SK-MEL-5 (cell line): Measurements from ENCODE around the gene TPRG1. TPM values are rescaled to one million over a fixed set of nuclear protein-coding genes. Genes with fewer than 3 reads are reported as not detected.

ENCODE experiments used
- DNase-seq: peaks from one replicate; pipeline ENCODE4 v3.0.0-alpha.2; 2016; ENCODE audit warnings: low read depth, low spot score
- in situ Hi-C: cut with HindIII; loops from 2 replicates; pipeline ENCODE4 v1.10.0; 2016; ENCODE audit warnings: low sequenced_read_pairs, high pct_unique_total_duplicates, low pct_unique_long_range_greater_than_20kb
- total RNA-seq: library from RNA; depleted of rRNA; stranded (reverse); fragments of >200 nt; shearing (Covaris generic); gene quantifications from 2 replicates; pipeline ENCODE4 v1.2.3, GENCODE V29; 2014

TPRG1 gene
- total RNA-seq, 1 experiment from 2014 or later: 0.45 TPM

DNA sequence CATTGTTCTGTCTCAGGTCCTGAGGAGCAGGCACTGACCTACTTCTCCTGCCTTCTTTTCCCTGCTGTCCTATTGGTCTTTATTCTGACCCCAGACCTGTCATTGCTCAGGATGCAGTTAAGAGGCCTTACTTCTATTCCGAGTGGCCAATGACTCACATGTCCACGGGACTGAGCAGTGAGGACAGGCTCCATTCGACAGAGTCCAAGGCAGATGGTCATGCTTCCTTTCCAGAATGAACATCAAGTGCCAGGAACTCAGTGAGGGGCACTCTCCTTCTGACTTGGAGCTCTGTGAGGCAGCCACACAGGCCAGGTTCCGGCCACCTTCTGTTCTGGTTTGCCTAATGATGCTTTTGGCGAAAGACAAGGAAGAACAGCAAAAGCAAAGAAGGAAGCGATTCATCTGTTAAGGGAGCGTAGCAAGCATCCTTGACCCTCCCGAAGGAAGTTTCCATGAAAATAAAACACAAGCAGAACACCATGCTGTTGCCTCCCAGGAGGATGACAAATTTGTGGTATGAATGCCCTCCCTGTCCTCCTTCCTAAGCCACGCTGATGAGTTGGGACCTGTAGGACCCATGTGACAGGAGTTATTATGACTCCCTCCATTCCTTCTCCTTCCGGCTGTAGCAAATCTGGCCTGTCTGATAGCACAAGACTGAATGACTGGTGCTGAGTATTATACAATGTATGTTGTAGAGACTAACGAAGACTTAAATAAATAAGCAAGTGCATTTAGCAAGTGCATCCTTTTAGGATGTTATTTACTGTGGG, 14.4 kb upstream of the TPRG1 start:
- DNase-seq: peak; percentile 15
- in situ Hi-C loops: no loop called here

GRCh38 chr3:189158034-189158433, 13.7 kb upstream of the TPRG1 start:
- in situ Hi-C loops: no loop called here
- no peak for DNase-seq

GRCh38 chr3:189160519-189161309, 11.1 kb upstream of the TPRG1 start:
- no peak for DNase-seq
- in situ Hi-C loops: no loop called here

- DNase-seq: no peak
- in situ Hi-C loops: no loop called here
These were observed 6.6 kb upstream of the TPRG1 start for GRCh38 chr3:189165092-189165612.

- no peak for DNase-seq
- in situ Hi-C loops: no loop called here
These were observed 5.5 kb upstream of the TPRG1 start for GRCh38 chr3:189166321-189166720.

- in situ Hi-C loops: no loop called here
- DNase-seq: no peak
These were observed 4.6 kb upstream of the TPRG1 start for GRCh38 chr3:189167027-189167766.

DNA sequence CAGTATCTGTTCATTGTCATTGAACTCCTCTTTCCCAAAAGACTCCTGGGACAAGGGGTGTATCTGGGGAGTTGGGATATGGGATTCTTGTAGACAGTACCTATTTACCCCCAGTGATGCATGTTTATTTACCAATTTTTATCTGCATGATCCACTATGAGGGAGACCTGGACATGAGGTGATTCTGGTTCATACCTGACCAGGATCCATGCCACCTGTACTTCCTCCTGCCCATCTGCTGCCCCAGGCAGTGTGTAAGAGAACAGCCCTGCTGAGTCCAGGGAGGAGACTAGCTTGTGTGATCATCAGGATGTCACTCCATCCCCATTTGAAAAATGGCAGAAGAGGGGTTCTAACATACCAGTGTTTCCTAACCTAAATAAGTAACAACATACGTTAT, 3.1 kb upstream of the TPRG1 start:
- in situ Hi-C loops: no loop called here

GRCh38 chr3:189169728-189170127, 2.0 kb upstream of the TPRG1 start:
- peak; percentile 38 for DNase-seq
- in situ Hi-C loops: no loop called here

More for the DNA sequence above, 3.1 kb upstream of the TPRG1 start:
- no peak for DNase-seq

DNA sequence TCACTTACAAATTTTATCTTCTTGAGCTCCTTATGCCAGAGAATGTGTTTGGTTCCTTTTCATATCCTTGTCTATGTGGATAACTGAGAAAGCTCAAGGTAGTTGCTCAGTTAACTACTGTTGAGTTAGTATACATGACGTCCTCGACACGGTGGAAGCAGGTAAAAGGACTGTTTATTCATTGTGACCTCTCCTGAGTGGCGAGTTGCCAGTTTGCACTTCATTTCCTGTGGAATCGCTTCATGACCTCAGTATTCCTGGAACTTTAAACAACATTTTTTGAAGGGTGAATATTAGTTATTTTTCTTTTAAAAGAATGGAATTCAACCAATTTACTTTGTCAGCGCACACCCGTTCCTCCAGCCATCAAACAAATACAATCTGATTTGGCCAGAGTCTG, 1.2 kb upstream of the TPRG1 start:
- in situ Hi-C loops: no loop called here

DNA sequence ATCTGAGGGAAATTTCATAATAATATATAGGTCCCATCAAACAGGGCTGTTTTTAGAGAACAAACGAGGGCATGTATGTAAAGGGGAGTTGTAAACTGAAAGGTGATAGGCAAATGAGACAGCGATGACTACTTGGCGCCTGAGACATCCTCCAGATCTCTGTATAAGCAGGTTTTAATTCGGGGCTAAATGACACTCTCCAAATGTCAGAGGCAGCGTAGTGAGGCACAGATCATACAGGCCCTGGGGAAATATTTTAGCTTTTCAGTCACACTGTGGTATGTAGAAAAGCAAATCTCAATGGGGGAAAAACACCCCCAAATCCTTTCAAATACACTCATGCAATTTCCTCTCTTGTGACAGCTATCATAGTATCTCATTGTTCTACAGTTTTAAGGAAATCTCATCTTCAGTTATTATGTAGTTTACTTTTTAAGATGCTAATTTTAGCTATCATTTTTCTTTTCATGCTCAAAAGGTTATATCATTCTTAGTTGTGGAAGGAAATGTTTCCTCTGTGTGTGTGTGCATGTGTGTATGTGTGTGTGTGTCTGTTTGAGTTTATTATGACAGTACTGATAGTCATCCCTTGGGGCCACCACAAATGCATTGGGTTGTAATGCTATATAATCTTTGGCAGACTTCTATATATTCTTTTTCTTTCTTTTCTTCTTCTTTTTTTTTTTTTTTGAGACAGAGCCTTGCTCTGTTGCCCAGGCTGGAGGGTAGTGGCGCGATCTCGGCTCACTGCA, 1.1 kb downstream of the TPRG1 start:
- in situ Hi-C loops: no loop called here
- no peak for DNase-seq

More for the DNA sequence above, 1.2 kb upstream of the TPRG1 start:
- DNase-seq: no peak

DNA sequence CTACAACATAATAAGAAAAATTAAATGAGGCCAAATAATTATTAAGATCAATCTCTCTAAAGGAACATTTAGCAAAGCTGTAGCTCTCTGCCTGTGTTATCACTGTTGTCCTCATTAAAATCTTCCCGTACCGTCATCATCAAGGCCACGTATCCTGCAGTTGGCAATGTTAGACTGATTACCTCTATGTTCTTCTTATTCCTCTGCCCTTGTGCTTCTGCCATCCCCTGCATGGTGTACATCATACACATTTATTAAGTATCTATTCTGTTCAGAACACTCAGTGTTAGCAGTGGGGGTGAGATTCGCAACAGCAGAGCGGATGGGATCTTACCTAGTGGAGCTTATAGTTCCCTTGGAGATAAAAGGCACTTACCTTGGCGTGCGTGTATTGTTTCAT, 12.8 kb downstream of the TPRG1 start:
- in situ Hi-C loops: no loop called here
- no peak for DNase-seq

- in situ Hi-C loops: no loop called here
- DNase-seq: no peak
These were observed 14.3 kb downstream of the TPRG1 start for GRCh38 chr3:189186101-189186500.

- in situ Hi-C loops: no loop called here
- no peak for DNase-seq
These were observed 16.7 kb downstream of the TPRG1 start for GRCh38 chr3:189188466-189188865.

DNA sequence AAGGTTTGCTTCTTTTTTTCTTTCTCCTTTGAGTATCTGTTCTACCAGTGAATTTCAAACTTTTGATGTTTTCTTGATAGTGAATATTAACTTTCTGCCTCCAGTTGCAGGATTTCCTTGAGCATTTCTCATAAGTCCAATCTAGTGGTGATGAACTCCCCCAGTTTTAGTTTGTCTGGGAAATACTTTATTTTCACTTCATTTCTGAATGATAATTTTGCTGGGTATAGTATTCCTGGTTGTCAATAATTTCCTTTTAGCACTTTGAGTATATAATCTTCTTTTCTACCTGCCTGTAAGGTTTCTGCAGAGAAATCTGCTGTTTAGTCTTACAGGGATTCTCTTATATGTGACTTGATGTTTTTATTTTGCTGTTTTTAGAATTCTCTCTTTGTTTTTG, 21.0 kb downstream of the TPRG1 start:
- in situ Hi-C loops: no loop called here
- no peak for DNase-seq

DNA sequence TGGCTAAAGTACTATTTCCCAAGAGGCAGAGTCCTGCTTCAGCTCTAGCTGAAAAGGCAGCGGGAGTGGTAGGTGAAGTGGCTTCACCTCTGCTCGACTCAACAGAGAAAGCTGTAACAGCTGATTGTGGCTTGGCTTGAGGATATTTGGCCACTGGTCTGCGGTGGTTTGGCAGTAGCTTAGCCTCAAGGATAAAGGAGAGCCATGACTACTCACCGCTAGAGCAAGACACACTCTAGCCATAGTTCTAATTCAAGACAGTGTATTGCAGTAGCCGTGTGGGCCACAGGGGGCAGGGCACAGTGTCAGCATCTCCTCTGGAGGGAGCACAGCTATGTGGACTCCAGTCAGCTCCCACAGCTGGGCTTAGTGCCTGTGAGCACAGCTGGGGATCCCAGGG, 23.5 kb downstream of the TPRG1 start:
- in situ Hi-C loops: no loop called here
- peak; percentile 47 for DNase-seq

GRCh38 chr3:189202106-189202505, 30.3 kb downstream of the TPRG1 start:
- no peak for DNase-seq
- in situ Hi-C loops: no loop called here

DNA sequence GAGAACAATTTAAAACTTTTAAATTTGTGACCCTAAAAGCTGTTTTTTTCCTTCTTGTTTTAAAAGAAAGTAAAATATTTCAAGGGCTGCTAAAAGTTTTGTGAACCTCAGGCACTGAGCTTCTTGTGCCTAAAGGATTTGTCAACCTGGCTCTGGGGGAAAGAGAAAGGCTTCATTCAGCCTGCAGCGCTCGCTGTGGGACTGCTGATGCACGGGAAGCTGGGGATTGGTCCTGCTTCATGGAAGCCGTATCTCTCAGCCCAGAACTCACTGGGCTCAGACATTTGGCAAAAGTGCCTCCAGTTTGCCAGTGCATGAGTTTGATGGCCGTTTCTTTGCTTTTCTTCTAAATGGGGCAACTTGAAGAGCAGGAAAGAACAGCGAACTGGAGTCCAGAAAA, 30.8 kb downstream of the TPRG1 start:
- in situ Hi-C loops: no loop called here
- DNase-seq: peak; percentile 43
